Thyroid gland (tissue), 4 donors: ENCODE data around the gene RPH3AL.

Experiments
- CTCF ChIP-seq, 6 experiments: fragments of 200-600 bp in 3 of 6; fragments of 450-650 bp in 3 of 6; sonication (generic) in 3 of 6; IDR thresholded peaks; one replicate each; pipeline ENCODE4 v1.5.1; 2016 to 2019; ENCODE audit warnings: antibody characterized with exemption in 6 of 6, mild to moderate bottlenecking in 2 of 6, inconsistent platforms in 1 of 6, moderate library complexity in 1 of 6
- POLR2A ChIP-seq, 2 donors: fragments of 450-650 bp; IDR thresholded peaks; one replicate each; pipeline ENCODE4 v1.6.1; 2017; ENCODE audit warnings: antibody characterized with exemption in 2 of 2, mild to moderate bottlenecking in 2 of 2, moderate library complexity in 1 of 2

- TF ChIP-seq CTCF (IDR thresholded peaks at IDR 0.05) = no peak
- TF ChIP-seq POLR2A (IDR thresholded peaks at IDR 0.05) = no peak
Observed at GRCh38 chr17:260031-260791, 92.4 kb downstream of the RPH3AL start.
